Kidney capillary endothelial cell (primary cell): ENCODE measurements around the gene UBE4B.
"Not testable (repeated sequence)": the region's sequence is repeated elsewhere in the genome, so short reads cannot be mapped to it uniquely, and the experiment has no call there.

Source experiments
- DNase-seq: peaks from one replicate; pipeline ENCODE4 v3.0.0-alpha.2; 2018; ENCODE audit warnings: low spot score

Gene UBE4B

DNA sequence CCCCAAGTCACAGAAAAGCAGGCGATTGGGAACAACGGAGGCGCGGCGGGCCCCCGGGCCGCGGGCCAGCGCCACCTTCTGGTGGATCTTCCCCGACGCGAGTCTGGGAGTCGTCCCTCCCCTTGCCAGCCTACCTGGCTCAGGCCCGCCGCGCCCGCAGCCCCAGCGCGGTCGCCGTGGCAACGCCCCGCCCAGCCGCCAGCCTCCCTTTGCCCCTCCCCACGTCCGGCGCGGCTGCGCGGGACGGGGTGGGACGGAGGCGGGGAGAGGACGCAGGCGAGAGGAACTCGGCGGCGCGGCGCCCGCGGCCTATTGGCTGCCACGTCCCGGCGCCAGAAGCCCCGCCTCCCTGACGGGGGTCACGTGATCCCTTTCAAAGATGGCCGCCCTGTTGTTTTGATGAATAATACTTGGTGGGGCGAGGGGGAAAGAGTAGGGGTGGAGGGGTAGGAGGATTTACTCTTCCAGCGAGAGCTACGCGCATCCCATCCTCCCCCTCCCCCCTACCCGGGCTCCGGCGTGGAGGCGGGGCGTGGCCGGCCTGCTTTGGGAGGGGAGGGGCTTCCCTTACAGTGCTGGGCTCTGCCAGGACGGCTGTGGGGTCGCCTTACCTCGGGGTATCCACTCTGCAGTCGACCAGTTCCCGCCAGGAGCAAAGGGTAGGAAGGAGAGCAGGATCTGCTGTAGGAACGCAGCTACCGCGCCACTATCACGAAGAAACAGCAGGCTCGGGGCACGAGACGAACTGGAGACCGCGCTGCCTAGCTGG, at the start of gene UBE4B:
Gene UBE4B (plus strand): TSS at position 369 of the 769 bp plus-strand sequence. CDS start 713 bp downstream, outside the sequence.
- peak; percentile 98 for DNase-seq

DNA sequence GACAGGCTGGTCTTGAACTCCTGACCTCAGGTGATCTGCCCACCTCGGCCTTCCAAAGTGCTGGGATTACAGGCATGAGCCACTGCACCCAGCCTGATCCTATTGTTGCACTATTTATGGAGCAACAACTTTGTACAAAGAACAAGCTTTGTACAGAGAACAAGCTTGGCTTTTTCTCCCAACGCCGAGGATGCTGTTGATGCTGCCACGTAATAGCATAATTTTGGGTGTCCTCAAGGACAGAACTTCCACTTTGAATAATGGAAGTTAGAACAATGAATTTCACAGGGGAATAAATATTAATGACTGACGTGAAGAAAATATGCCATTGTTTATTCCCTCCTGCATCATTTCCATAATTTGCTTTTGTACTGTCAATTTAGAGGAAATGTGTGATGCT, 48.5 kb upstream of the UBE4B start:
- DNase-seq: no peak

- no peak for DNase-seq
Measured at GRCh38 chr1:9985001-9985400, 47.8 kb upstream of the UBE4B start.

- no peak for DNase-seq
Measured at GRCh38 chr1:9989773-9990172, 43.0 kb upstream of the UBE4B start.

- DNase-seq: peak; percentile 93
Measured at GRCh38 chr1:9990944-9991343, 41.8 kb upstream of the UBE4B start.

DNA sequence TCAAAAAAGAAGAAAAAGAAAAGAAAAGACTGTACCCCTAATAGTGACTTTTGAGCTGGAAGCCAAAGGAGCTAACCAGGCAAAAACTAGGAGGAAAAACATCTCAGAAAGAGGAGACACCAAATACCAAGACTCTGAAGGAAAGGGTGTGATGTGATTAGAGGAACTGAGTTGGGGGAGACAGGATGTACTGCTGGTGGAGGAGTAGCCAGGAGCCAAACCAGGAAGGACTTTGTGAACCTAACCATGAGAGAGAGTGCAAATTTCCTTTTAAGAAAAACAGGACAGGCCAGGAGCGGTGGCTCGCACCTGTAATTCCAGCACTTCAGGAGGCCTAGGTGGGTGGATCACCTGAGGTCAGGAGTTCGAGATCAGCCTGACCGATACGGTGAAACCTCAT, 39.8 kb upstream of the UBE4B start:
- DNase-seq: peak; percentile 4

DNA sequence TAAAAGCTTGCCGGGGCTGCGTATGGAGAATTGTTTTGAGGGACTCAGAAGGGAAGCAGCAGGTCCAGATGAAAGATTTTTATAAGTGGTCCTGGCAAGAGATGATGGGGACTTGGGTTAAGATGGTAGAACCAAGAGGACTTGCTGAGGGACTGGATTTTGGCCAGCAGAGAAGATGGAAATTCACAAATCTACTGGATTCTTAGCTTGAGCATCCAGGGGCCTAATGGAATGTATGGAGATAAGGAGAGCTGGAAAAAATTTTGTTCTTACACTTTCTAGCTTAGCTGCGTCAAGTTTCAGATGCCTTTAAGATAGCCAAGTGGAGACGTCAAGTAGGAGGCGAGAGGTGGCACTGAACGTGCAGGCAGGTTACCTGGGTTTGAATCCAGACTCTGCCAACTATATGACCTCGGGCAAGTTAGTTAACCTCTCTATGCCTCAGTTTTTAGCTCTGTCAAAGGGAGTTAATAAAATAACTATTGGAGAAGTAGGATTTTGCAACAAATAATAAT, 39.1 kb upstream of the UBE4B start:
- no peak for DNase-seq

DNA sequence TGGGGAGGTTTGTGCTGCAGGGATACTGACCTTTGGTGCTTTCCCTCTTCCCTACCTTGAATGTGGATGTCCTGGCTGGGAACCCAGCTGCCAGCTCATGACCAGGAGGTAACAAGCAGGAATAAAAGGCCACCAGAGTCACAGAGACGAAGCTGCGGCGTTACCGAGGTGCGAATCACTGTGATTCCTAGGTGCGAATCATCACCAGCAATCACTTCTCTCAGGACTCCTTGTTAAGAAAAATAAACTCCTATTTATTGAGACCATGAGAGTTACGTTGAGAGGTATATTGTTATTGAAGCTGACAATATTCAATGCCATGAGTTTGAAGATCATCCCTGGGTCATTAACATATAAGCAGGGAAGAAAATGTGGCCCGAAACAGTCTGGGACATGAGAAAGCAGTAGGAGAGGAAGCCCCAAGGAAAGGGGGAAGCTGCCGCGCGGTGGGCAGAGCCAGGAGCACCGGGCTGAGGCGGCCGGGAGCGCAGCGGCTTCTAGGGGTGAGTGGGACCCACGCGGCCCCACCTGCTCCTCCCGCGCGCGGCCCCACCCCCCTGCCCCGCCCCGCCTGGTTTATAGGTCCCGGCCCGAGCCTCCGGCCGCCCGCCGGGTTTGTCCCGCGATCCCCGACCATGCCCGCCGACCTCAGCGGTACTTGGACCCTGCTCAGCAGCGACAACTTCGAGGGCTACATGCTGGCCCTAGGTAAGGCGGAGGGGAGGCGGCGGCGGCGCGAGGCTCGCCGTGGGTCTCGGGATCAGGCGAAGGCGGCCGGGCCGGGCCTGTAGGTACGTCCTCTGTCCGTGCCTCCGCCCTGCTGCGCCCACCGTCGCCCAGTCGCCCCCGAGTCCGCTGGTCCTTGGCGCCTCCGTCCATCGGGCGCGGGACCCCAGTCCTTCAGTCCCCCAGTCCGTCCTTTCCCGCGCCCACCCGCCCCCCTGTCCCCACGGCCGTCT, 35.9 kb upstream of the UBE4B start, which contains the start of gene RBP7:
Gene RBP7 (plus strand): TSS at position 605 of the 959 bp plus-strand sequence. CDS start 31 bp downstream, at position 636.
- DNase-seq: peak; percentile 13

DNA sequence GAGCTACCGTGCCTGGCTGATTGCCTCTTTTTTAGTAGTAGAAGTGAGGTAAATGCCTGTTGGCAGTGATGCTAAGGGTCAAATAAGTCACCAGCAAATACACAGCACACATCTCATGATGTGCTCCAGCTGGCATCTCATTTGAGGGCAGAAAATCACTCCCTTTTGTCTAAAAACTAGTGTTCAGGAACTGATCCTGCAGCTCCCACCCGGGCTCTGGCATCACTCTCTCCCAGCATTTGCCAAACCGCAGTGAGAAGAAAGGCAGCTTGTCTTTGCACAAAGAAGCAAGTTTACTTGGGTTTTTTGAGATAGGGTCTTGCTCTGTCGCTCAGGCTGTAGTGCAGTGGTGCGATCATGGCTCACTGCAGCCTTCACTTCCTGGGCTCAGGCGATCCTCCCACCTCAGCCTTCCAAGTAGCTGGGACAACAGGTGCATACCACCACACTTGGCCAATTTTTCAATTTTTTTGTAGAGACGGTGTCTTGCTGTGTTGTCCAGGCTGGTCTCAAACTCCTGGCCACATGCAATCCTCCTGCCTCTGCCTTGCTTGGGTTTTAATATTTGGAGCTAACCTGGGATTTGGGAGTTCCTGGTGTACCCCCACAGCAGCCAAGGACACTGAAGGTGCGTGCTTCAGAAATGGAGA, 31.6 kb upstream of the UBE4B start:
- no peak for DNase-seq

DNA sequence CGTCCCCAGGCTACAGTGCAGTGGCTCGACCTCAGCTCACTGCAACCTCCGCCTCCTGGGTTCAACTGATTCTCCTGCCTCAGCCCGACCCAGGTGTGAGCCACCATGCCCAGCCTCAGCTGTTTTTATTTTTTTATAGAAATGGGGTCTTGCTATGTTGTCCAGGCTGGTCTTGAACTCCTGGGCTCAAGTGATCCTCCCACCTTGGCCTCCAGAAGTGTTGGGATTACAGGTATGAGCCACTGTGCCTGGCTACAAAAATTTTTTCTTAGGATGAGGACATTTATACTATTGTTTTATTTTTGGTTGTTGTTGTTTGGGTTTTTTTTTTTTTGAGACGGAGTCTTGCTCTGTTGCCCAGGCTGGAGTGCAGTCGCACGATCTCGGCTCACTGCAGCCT, 27.5 kb upstream of the UBE4B start:
- not testable (repeated sequence) for DNase-seq

GRCh38 chr1:10007169-10007568, 25.6 kb upstream of the UBE4B start:
- no peak for DNase-seq

DNA sequence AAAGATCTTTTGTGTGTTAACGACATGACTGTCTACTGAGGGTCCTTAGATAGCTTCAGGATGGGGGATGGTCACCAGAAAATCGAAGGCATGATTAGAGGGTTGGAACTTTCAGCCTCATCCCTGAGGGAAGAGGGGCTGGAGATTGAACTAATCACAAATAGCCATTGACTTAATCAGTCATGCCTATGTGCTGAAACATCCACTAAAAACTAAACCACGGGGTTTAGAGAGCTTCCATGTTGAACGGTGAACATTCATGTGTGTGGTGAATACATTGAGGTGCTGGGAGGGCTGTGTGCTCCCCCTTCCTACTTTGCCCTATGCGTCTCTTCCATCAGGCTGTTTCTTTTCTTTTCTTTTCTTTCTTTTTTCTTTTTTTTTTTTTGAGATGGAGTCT, 18.7 kb upstream of the UBE4B start:
- no peak for DNase-seq

- no peak for DNase-seq
Measured at GRCh38 chr1:10019561-10019960, 13.2 kb upstream of the UBE4B start.

- DNase-seq: no peak
Measured at GRCh38 chr1:10020086-10020485, 12.7 kb upstream of the UBE4B start.

GRCh38 chr1:10020678-10021077, 12.1 kb upstream of the UBE4B start:
- not testable (repeated sequence) for DNase-seq

GRCh38 chr1:10021992-10022391, 10.8 kb upstream of the UBE4B start:
- not testable (repeated sequence) for DNase-seq

DNA sequence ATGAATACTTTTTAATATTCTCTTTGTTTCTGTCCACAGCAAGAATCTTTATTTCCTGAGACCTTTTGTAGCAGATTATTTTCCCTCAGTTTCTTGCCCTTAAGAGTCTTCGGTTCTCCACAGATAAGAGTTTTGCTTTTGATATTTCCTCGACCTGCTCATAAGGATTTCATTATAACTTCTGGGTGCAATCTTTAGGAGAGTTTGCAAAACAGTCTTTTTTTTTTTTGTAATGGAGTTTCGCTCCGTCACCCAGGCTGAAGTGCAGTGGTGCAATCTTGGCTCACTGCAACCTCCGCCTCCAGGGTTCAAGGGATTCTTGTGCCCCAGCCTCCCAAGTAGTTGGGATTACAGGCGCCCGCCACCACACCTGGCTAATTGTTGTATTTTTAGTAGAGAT, 10.1 kb upstream of the UBE4B start:
- no peak for DNase-seq

GRCh38 chr1:10025354-10025753, 7.4 kb upstream of the UBE4B start:
- no peak for DNase-seq

GRCh38 chr1:10027027-10027426, 5.7 kb upstream of the UBE4B start:
- no peak for DNase-seq

DNA sequence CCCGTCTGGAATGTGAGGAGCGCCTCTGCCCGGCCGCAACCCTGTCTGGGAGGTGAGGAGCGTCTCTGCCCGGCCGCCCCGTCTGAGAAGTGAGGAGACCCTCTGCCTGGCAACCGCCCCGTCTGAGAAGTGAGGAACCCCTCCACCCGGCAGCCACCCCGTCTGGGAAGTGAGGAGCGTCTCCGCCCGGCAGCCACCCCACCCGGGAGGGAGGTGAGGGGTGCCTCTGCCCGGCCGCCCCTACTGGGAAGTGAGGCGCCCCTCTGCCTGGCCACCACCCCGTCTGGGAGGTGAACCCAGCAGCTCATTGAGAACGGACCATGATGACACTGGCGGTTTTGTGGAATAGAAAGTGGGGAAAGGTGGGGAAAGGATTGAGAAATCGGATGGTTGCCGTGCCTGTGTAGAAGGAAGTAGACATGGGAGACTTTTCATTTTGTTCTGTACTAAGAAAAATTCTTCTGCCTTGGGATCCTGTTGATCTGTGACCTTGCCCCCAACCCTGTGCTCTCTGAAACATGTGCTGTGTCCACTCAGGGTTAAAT, 3.7 kb upstream of the UBE4B start:
- not testable (repeated sequence) for DNase-seq

DNA sequence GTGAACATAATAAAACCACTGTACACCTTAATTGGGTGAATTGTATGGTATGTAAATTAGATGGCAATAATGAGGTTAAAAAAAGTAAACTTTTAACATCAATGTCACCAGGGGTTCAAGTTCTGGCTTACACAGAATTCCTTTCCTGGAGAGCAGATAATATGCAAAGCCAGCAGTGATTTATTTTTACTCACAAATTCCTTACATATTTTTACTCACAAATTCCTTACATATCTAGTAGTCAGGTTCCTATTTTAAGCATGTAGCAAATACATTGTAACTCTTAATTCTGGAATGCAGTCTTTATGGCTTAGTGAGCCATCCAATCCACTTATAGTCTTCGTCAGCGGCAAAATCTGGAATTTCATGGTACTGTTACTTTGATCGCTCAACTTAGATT, 1.3 kb upstream of the UBE4B start:
- peak; percentile 17 for DNase-seq

GRCh38 chr1:10033359-10033845, 644 bp downstream of the UBE4B start:
- DNase-seq: peak; percentile 44
